ENCODE measurements around the gene APOH. TPM values are rescaled to one million over a fixed set of nuclear protein-coding genes. Genes with fewer than 3 reads are reported as not detected.

The APOH gene
- total and polyA plus RNA-seq, 12 donors = 0.11 to 1.7 (median 1.5) TPM; not detected in 7

GRCh38 chr17:66214884-66215528 lies 14.2 kb downstream of the APOH start:
- intact Hi-C loops (cut with DNase I) = no loop called here
- 75 to 86% (median 78%) methylated on average over 5 of the region's 5 CpGs for WGBS, 4 donors

GRCh38 chr17:66211047-66211810 lies 18.0 kb downstream of the APOH start:
- DNase-seq = no peak
- Histone ChIP-seq H3K4me3 (no peak overlapping the region), H3K36me3 (replicated peaks in 1 of 2) (no peaks in the 10 kb centered on the region), H3K4me1 (replicated peaks in 1 of 2) (no peaks in the 10 kb centered on the region), H3K27me3 (no peaks in the 10 kb centered on the region), H3K9me3 (replicated peaks in 1 of 3) (no peaks in the 10 kb centered on the region), H3K27ac (no peak overlapping the region)
- TF ChIP-seq CTCF (IDR thresholded peaks at IDR 0.05) (no peak), POLR2A (IDR thresholded peaks at IDR 0.05) (no peak)
- intact Hi-C loops (cut with DNase I) = no loop called here
- 76 to 91% (median 85%) methylated on average over 9 of the region's 9 CpGs for WGBS, 4 donors

More at GRCh38 chr17:66214884-66215528, 14.2 kb downstream of the APOH start:
- peaks cover 4% of the 10 kb centered on the region for H3K27me3 ChIP-seq
- no peaks in the 10 kb centered on the region for H3K36me3 ChIP-seq (replicated peaks in 1 of 2)
- H3K9me3 ChIP-seq (replicated peaks in 1 of 3) = no peaks in the 10 kb centered on the region
- H3K27ac ChIP-seq = no peak overlapping the region
- no peak for DNase-seq
- TF ChIP-seq CTCF (IDR thresholded peaks at IDR 0.05) (no peak), POLR2A (IDR thresholded peaks at IDR 0.05) (no peak)
- H3K4me3 ChIP-seq = no peak overlapping the region
- H3K4me1 ChIP-seq (replicated peaks in 1 of 2) = no peaks in the 10 kb centered on the region

- no peaks in the 10 kb centered on the region for H3K36me3 ChIP-seq (replicated peaks in 1 of 2)
- H3K4me3 ChIP-seq = no peak overlapping the region
- 88 to 91% (median 89%) methylated on average over 2 of the region's 2 CpGs for WGBS, 4 donors
- intact Hi-C loops (cut with DNase I) = no loop called here
- H3K4me1 ChIP-seq (replicated peaks in 1 of 2) = no peaks in the 10 kb centered on the region
- no peaks in the 10 kb centered on the region for H3K9me3 ChIP-seq (replicated peaks in 1 of 3)
- H3K27me3 ChIP-seq = no peaks in the 10 kb centered on the region
- H3K27ac ChIP-seq = no peak overlapping the region
- no peak for TF ChIP-seq CTCF (IDR thresholded peaks at IDR 0.05)
- DNase-seq = no peak
These were observed 19.0 kb downstream of the APOH start for GRCh38 chr17:66210208-66210574.

- intact Hi-C loops (cut with DNase I) = no loop called here
- H3K9me3 ChIP-seq (replicated peaks in 1 of 3) = no peaks in the 10 kb centered on the region
- no peak overlapping the region for H3K27ac ChIP-seq
These were observed 21.3 kb downstream of the APOH start for GRCh38 chr17:66207936-66208335.

More at GRCh38 chr17:66207936-66208335, 21.3 kb downstream of the APOH start:
- no peaks in the 10 kb centered on the region for H3K27me3 ChIP-seq
- H3K4me3 ChIP-seq = no peak overlapping the region
- no peaks in the 10 kb centered on the region for H3K36me3 ChIP-seq (replicated peaks in 1 of 2)
- no peak for DNase-seq
- TF ChIP-seq POLR2A (IDR thresholded peaks at IDR 0.05) (no peak), CTCF (IDR thresholded peaks at IDR 0.05) (no peak)
- H3K4me1 ChIP-seq (replicated peaks in 1 of 2) = no peaks in the 10 kb centered on the region

Measured in adrenal gland (tissue), 12 donors.